ENCODE results near the gene KRT73.

KRT73 gene

DNA sequence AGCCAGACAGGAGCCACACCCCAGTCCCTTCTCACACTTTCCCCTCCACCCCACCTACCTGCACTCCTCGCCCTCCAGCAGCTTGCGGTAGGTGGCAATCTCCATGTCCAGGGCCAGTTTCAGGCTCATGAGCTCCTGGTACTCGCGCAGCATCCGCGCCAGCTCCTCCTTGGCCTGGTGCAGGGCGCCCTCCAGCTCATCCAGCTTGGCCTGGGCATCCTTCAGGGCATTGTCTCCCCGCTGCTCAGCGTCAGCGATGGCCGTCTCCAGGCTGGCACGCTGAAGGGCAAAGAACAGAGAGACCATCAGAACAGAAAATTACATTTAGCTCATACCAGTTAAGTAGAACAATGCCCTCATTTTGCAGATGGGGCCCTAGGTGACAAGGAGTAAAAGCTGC lies 50.2 kb downstream of the KRT73 start:
- no peak for DNase-seq (ENCODE audit: low spot score)

DNA sequence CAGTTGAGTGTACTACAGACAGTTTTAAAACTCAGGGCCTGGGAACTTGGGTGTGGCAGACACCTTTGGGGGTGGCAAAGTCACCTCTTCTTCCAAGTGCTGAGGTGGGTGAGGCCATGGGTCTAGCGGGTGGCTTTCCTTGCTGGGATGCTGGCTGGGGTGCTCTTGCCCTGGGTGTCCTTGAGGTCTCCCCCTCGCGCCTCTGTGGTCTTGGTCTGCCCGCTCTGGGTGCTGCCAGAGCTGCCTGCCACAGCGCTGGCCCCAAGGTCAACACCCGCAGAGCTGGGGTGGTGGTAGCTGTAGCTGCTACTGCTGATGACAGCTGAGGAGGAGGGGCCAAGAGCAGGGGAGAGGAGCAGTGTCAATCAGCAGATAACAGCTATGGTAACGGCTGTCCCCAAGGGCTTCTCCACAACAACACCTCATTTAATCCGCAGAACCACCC lies 51.5 kb downstream of the KRT73 start:
- DNase-seq (ENCODE audit: low spot score) = no peak

DNA sequence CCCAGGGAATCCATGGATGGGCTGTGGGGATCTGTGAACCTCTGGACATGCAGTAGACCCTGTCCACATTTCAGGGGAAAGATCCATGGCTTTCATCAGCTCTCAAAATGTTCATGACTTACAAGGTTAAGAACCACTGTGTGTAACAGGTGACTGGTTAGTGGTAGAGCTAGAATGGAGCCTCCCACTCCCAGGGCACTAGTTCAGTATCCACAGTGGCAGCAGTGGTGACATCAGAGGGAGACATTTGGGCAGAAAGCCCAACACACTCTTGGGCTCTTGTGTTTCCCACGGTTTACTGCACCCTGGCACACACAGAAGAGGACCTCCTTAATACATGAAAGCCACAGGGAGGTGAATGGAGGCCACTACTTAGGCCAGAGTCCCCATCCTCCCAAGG lies 53.8 kb downstream of the KRT73 start:
- no peak for DNase-seq (ENCODE audit: low spot score)

DNA sequence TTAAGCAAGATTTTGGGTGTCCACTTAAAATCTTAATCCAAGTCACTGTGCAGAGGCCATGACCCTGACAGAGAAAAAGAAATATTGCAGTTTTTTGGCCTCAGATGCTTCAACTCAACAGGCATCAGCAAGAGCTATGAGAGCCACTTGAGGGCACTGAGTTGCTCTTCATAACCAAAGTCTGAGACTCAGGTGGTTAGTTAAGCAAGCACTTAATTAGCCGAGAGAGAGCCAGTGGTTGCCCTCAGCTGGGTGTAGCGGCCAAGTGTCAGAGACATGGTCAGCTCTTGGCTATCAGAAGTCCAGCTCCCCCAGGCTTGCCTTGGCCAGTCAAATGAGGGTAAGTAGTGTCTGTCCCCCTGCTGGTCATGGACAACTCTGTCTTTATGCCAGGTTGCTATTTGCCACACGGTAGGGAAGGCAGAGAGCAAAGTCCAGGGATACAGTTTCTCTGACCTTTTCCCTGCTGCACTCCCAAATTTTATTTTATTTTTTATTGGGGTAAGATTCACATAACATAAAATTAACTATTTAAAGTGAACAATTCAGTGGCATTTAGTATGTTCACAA lies 56.4 kb downstream of the KRT73 start:
- DNase-seq (ENCODE audit: low spot score) = no peak

DNA sequence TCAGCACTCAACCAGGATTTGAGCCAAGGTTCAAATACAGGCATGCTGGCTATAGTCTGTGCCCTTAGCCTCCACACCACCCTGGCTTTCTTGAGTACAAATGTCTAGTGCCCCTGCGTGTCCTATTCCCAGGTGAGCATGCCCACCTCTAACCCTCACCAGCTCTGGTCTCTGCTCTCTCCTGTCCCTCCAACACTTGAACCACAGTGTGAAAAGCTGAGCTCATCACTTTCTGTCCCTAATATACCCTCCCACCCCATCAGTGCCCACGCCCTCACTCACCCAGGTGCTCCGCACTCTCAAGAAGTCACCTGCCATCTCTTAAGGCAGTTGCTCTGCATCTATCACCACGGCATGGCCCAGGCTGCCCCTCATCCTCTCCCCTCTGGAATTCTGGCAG lies 58.4 kb downstream of the KRT73 start:
- DNase-seq (ENCODE audit: low spot score) = no peak

DNA sequence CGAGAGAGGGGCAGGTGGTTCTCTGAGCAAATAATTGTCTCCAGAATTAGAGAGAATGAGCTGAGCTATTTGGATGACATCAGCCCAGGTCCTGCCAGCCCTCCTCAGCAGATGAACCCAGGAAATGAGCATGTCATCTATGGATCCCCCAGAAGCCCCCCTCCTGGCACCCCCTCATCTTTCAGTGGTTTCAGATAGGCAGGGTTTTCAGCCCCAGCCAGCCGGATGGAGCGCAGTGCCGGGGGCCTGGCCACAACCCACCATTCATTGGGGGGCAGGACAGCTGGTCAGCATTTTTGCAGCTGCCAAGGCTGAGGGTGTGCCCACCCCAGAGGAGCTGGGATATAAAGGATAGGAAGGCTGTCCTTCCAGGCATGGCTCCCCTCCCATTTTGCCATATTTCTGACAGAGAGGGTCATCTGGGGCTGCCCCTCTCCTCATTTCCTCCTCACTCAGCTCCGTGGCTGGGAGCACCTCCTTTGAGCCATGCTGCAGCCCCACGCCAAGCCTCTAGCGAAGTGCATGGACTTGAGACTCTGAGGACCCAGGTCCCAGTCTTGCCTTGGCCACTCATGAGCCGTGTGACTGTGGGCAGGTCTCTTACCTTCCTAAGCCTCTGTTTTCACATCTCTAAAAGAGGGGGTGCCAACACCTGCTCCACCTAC lies 59.4 kb downstream of the KRT73 start:
- DNase-seq (ENCODE audit: low spot score) = no peak
